ES-I3 (cell line): Measurements from ENCODE around the gene HSD11B2.
"Not testable (repeated sequence)": the region's sequence is repeated elsewhere in the genome, so short reads cannot be mapped to it uniquely, and the experiment has no call there.

Experiments used
- H3K36me3 ChIP-seq: 2 replicates; pipeline ENCODE4 v1.6.1; 2013; ENCODE audit warnings: mild to moderate bottlenecking, low read length, control low read depth, moderate library complexity; ENCODE audit not compliant: insufficient read depth
- H3K4me1 ChIP-seq: 2 replicates; pipeline ENCODE4 v1.6.1; 2013; ENCODE audit warnings: mild to moderate bottlenecking, control low read depth, low read length; ENCODE audit not compliant: insufficient read depth
- H3K9ac ChIP-seq: 2 replicates; pipeline ENCODE4 v1.6.1; 2013; ENCODE audit warnings: low read depth, mild to moderate bottlenecking, low read length, moderate library complexity
- H3K9me3 ChIP-seq: 2 replicates; pipeline ENCODE4 v1.6.1; 2013; ENCODE audit warnings: mild to moderate bottlenecking, low read length, moderate library complexity; ENCODE audit not compliant: control insufficient read depth, insufficient read depth

The HSD11B2 gene

DNA sequence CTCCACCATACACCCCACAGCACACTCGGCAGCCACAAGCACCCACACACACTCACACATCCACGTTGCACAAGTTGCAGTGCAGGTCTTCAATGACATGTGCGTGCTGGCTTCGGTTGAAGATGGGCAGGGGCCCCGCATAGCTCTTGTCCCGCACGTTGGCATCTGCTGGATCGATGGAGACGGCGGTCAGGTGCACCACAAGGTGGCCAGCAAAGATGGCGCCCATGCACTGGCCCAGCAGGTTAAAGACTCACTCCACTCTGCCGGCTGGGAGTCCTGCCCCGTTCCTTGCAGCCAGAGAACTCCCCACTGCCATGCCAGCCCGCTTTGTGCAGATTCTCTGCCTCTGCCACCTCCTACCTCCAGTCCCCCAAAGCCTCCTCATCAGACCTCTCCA, 30.0 kb upstream of the HSD11B2 start:
- Histone ChIP-seq H3K4me1 (peaks cover 4% of the 10 kb centered on the region; the same call in 1 of the 2 replicates), H3K36me3 (no peaks in the 10 kb centered on the region), H3K9ac (no peak overlapping the region), H3K9me3 (no peaks in the 10 kb centered on the region)

DNA sequence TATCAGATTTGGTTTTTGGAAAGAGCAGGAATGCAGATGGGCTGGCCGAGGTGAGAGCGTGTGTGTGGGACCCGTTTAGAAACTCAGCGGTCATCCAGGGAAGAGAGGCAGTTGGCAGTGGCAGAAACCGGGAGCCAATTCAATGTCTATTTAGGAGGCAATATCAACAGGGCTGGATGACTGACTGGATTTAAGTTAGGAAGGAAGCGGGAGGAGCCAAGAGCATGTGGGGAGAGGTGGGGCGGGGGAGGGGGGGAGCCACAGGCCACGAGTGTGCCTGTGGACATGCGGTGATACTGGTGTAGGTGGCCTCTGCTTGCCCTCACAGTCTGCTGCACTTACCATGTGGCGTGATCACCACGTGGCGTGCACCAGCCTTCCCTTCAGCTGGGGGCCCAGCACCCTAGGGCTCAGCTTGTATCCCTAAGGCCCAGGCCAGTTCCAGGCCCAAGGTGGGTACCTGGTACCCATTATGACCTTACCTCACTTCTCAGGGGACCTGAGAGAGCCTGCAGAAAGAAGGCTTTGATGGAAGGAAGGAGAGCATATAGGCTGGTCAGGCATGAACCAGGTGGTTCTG, 26.9 kb upstream of the HSD11B2 start:
- H3K9ac ChIP-seq, result no peak overlapping the region
- H3K9me3 ChIP-seq, result no peaks in the 10 kb centered on the region
- no peaks in the 10 kb centered on the region for H3K36me3 ChIP-seq
- peaks cover 21% of the 10 kb centered on the region for H3K4me1 ChIP-seq

DNA sequence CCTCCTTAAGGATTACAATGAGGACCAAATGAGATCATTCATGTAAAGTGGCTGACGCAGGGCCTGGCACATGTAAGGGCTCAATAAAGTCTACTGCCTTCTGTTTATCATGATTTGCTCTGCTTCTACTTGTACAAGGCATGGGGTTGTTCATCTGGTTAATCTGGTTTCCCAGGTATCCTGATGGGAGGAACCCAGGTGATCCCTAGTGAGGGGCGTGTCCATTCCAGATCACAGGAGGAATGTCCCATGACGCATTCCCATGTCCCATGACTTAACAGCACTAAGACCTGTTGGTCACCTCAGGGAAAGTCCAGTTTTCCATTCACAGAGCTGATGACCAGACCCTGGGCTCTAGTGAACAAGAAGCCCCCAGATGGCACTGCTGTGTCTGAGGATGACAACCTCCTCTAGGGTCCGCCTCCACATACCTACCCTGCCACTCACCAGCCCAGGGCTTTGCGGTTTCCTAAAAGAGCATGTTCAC, 26.1 kb upstream of the HSD11B2 start:
- H3K36me3 ChIP-seq, result no peaks in the 10 kb centered on the region
- H3K9ac ChIP-seq, result no peak overlapping the region
- peaks cover 21% of the 10 kb centered on the region for H3K4me1 ChIP-seq
- no peaks in the 10 kb centered on the region for H3K9me3 ChIP-seq

- H3K9ac ChIP-seq, result no peak overlapping the region
- H3K4me1 ChIP-seq, result peaks cover 21% of the 10 kb centered on the region
- H3K36me3 ChIP-seq, result no peaks in the 10 kb centered on the region
- H3K9me3 ChIP-seq, result no peaks in the 10 kb centered on the region
Measured at GRCh38 chr16:67405336-67405735, 25.6 kb upstream of the HSD11B2 start.

- Histone ChIP-seq H3K36me3 (no peaks in the 10 kb centered on the region), H3K9ac (no peak overlapping the region), H3K9me3 (no peaks in the 10 kb centered on the region), H3K4me1 (peaks cover 21% of the 10 kb centered on the region)
Measured at GRCh38 chr16:67406111-67406971, 24.6 kb upstream of the HSD11B2 start.

GRCh38 chr16:67407176-67407787, 23.6 kb upstream of the HSD11B2 start:
- Histone ChIP-seq H3K36me3 (no peaks in the 10 kb centered on the region), H3K9ac (no peak overlapping the region), H3K4me1 (peaks cover 21% of the 10 kb centered on the region), H3K9me3 (no peaks in the 10 kb centered on the region)

DNA sequence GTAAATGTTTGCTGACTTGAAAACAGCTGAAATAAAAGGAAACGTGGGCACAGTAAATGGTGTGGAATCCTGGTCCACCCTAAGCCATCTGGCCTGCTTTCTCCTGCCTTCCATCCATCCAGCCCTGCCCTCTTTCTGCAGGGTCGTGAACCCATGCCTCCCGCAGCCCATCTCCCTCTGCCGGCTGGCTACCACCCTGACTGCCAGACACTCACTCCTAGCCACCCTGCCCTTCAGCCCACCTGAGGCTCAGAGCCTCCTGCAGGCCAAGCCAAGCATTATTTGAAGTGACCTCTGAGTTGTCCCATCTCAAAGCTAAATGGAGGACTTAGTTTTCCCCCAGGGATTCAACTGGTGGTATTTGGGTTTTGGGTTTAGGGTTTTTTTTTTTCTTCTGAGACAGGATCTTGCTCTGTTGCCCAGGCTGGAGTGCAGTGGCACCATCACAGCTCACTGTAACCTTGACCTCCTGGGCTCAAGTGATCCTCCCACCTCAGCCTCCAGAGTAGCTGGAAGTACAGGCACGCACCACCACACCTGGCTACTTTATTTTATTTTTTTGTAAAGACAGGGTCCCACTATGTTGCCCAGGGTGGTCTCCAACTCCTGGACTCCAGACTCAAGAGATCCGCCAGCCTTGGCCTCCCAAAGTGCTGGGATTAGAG, 23.0 kb upstream of the HSD11B2 start:
- Histone ChIP-seq H3K4me1 (peaks cover 21% of the 10 kb centered on the region), H3K9ac (no peak overlapping the region), H3K9me3 (no peaks in the 10 kb centered on the region), H3K36me3 (no peaks in the 10 kb centered on the region)

DNA sequence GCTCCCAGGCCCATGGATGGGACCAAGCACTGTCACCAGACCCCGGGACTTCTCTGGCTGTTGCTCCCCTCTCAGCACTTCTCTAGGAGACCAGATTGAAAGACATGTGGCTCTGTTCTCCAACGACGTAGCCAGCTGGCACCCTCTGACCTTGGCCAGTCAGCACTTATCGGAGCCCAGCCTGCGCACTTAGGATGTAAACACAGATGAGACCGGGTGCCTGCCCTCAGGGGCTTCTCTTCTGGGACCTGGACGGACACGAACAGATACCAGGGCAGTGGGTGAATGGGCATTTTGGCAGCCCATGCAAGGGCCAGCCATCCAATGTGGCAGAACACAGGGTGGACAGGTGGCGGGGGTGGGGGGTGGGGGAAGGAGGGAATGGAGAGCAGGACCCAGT, 21.3 kb upstream of the HSD11B2 start:
- Histone ChIP-seq H3K9ac (no peak overlapping the region), H3K4me1 (peaks cover 29% of the 10 kb centered on the region), H3K9me3 (no peaks in the 10 kb centered on the region), H3K36me3 (no peaks in the 10 kb centered on the region)

DNA sequence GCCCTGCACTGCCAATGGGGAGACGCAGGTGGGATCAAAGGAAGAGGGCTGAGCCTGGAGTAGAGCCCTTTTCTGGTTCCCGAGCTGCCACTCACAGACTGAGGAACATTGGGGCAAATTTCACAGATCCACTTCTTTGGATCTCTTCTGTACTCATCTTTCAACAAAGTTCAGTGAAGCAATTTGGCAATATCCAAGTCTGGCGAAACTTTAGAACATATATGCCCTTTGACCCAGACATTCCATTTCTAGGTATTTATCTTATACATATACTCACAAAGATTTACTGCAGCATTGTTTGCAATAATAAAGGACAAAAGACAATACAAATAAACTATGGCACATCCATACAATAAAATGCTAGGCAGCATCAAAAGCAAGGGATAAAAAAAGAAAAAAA, 19.6 kb upstream of the HSD11B2 start:
- Histone ChIP-seq H3K9me3 (no peaks in the 10 kb centered on the region), H3K4me1 (peaks cover 23% of the 10 kb centered on the region), H3K9ac (no peak overlapping the region), H3K36me3 (no peaks in the 10 kb centered on the region)

- no peak overlapping the region for H3K9ac ChIP-seq
- H3K4me1 ChIP-seq, result peaks cover 14% of the 10 kb centered on the region
- no peaks in the 10 kb centered on the region for H3K9me3 ChIP-seq
- no peaks in the 10 kb centered on the region for H3K36me3 ChIP-seq
Measured at GRCh38 chr16:67412294-67412693, 18.6 kb upstream of the HSD11B2 start.

DNA sequence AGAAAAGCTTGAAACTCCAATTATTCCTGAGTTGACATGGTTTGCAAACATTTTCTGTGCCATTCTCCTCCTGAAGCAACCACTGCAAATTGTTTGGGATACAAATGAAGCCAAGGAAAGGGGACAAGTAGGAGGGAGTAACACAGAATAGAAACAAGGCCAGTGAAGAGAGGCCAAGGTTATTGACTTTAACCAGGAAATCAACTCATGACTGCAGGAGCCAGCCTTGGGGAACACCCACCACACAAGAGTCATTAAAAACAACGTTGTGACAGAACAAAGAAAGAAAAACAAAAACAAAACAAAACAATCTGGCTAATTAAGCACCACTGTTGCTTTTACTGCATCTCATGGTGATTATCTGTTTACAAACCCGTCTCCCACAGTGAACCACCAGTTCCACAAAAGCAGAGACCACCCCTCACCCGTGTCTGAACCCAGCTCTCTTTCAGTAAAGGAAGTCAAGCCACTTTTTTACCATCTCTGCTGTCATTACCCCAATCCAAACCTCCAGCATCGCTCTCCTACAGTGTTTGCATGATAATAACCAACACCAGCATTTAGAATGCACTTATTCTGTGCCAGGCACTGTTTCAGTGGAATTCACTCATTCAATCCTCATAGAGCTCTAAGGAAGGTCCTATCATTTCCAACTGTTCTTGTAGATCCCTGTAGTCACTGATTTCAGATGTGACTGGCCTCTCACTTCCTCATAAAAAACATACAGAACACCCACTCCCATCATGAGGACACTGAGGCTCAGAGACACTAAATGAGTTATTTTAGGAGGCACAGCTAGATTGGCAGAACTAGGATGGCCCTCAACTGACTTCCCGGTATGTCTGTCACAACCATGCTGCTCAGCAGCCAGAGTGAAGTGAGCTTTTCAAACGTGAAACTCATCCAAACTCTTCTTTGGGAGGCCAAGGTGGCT, 16.7 kb upstream of the HSD11B2 start:
- H3K9me3 ChIP-seq, result no peaks in the 10 kb centered on the region

GRCh38 chr16:67415421-67415820, 15.5 kb upstream of the HSD11B2 start:
- not testable (repeated sequence) for H3K4me1 ChIP-seq, H3K36me3 ChIP-seq, H3K9me3 ChIP-seq
- H3K9ac ChIP-seq, result peak overlapping the region; percentile 74; the same call in 1 of the 2 replicates

More for the DNA sequence above, 16.7 kb upstream of the HSD11B2 start:
- no peaks in the 10 kb centered on the region for H3K36me3 ChIP-seq
- no peak overlapping the region for H3K9ac ChIP-seq
- peaks cover 8% of the 10 kb centered on the region for H3K4me1 ChIP-seq

DNA sequence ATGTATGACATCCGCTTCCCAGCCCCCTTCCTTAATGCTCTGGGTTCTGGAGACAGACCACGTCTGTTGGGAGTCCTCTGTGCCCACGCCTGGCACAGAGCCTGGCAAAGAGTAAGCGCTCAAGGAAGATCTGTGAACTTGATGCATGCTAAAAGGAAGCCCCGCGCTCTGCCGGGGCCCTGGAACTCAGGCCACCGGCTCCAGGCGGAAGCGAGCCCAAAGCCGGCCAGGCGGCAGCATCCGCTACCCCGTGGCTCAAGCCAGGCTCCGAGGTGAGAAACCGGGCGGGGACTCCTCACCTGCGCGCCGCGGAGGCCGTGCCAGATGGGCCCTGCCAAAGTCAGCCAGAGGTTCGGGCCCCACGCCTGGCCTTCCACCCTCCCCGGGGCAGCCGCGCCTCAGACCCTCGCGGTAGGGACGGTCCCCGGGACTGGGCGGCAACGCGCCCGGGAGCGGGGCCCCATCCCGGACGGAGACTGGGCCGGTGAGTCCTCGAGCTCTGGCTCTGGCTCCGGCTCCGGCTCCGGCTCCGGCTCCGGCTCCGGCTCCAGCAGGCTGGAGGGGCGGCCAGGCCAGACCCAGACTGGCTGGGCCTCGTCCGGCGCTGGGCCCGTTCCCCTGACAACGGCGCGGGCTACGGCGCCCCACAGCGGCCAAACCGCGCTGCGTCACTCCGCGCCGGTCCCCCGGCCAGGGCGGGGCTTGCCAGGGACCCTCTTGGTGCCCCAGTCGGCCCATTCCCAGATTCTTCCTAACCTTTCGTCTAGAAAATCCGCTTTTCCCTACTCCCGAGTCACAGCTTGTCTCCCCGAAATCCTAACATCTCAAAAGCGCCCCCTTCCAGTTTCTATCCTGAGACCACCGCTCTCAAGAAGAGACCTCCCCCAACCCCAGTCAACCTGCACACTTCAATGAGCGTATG, 14.8 kb upstream of the HSD11B2 start, which contains the start of gene ZDHHC1:
Gene ZDHHC1 (minus strand): TSS at position 606 of the 922 bp plus-strand sequence. CDS start 8,702 bp downstream, outside the sequence.
- no peaks in the 10 kb centered on the region for H3K9me3 ChIP-seq
- peak within 1 kb of the TSS; percentile 74 for H3K9ac ChIP-seq
- H3K36me3 ChIP-seq, result no peaks in the 10 kb centered on the region
- H3K4me1 ChIP-seq, result peaks cover 9% of the 10 kb centered on the region
